HG03025 (cell line): ENCODE results near the gene COQ10A.

Source experiments
- ATAC-seq: cut with Tn5 transposase; IDR thresholded peaks from one replicate; pipeline ENCODE4 v1.9.1; 2021; ENCODE audit warnings: mild to moderate bottlenecking, moderate library complexity; ENCODE audit not compliant: unreplicated experiment, low FRiP score

COQ10A gene

GRCh38 chr12:56308714-56309113 lies 42.0 kb downstream of the COQ10A start:
- ATAC-seq = no peak

GRCh38 chr12:56311003-56311402 lies 44.3 kb downstream of the COQ10A start:
- ATAC-seq = no peak

GRCh38 chr12:56315249-56315621 lies 48.5 kb downstream of the COQ10A start:
- no peak for ATAC-seq

GRCh38 chr12:56315622-56316473 lies 49.1 kb downstream of the COQ10A start, which contains the start of gene CNPY2:
Gene CNPY2 (minus strand): TSS chr12:56315988. CDS start chr12:56315217, 771 bp downstream.
- ATAC-seq = peak; percentile 83

- no peak for ATAC-seq
Measured at GRCh38 chr12:56317675-56318074, 50.9 kb downstream of the COQ10A start.
